T-helper 1 cell treated with Interleukin-12 subunit alpha and Interleukin-12 subunit beta and Interleukin-4 antibody, amounts not matched to agents 30 ng/mL and 1 ng/mL, for 36 hours (primary cell): Measurements from ENCODE around the gene HSPB8. TPM values are rescaled to one million over a fixed set of nuclear protein-coding genes. Genes with fewer than 3 reads are reported as not detected.

Experiments
- total RNA-seq: library from RNA; stranded (reverse); gene quantifications from 2 replicates; pipeline ENCODE4 v1.2.3, GENCODE V29; 2022

The HSPB8 gene
- total RNA-seq, 1 donor from 2014 or later, result not detected

Other genes with a start within 250 kb of the HSPB8 start
- gene SRRM4, start 197.4 kb upstream of the HSPB8 start, total RNA-seq, result not detected in 2 replicates
- gene CCDC60, start 155.8 kb downstream of the HSPB8 start, total RNA-seq, result not detected in 2 replicates